SKM-1 treated with dmso at 0.1 percent for 144 hours (cell line): ENCODE measurements around the gene ATP5PO.

Experiments used
- DNase-seq: peaks from one replicate; lab custom pipeline; 2025; ENCODE audit not compliant: unreplicated experiment; lab: John Stamatoyannopoulos, UW

Gene ATP5PO, protein sequence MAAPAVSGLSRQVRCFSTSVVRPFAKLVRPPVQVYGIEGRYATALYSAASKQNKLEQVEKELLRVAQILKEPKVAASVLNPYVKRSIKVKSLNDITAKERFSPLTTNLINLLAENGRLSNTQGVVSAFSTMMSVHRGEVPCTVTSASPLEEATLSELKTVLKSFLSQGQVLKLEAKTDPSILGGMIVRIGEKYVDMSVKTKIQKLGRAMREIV

GRCh38 chr21:33915368-33916199 lies at the start of gene ATP5PO:
TSS of gene ATP5PO (minus strand) at chr21:33915804. CDS start at chr21:33915763, 41 bp downstream.
- DNase-seq: peak; percentile 99

GRCh38 chr21:33964706-33965325 lies 49.2 kb upstream of the ATP5PO start:
- DNase-seq: no peak

DNA sequence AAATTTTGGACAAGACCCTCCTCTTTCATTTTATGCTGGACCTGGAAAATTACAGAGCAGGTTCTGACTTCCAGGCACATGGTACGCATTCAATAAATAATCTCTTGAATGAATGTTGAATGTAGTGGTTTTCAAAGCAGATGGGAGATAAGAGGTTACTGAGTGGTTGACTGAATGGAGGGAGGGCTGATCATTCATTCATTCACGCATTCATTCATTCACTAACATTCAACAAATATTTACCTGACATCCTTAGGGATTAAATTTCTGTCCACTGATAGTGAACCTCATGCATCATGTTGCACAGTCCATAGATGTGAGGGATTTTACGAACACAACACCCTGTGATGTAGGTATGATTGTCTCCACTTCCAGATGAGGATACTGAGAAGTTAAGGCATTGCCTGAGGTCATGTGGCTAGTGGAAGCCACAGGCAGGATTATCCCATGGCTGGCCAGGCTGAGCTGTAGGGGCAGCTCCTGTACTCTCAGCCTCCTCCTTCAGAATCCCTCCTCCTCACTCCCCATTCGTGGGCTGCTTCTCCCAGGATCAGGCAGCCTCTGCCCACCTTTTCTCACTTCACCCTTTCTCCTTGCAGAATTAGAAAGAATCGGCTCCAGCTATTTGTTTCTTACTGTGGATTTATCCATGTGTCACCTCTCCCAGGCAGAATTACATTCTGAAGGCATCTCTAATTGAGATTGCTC lies 48.4 kb upstream of the ATP5PO start:
- no peak for DNase-seq

- DNase-seq: no peak
Measured at GRCh38 chr21:33962290-33962689, 46.7 kb upstream of the ATP5PO start.

- DNase-seq: no peak
Measured at GRCh38 chr21:33961061-33961460, 45.5 kb upstream of the ATP5PO start.

- no peak for DNase-seq
Measured at GRCh38 chr21:33959680-33960079, 44.1 kb upstream of the ATP5PO start.

DNA sequence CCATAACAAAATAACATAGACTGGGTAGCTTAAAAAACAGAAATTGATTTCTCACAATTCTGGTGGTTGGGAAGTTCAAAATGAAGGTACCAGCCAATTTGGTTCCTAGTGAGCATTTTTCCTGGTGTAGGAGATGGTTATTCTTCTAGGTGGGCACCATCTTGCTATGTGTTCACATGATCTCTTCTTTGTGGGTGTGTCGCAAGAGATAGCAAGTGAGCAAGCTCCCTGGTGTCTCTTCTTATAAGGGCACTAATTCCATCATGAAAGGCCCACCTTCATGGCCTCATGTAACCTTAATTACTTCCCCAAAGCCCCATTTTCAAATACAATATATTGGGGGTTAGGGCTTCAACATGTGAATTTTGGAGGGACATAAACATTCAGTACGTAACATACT lies 38.8 kb upstream of the ATP5PO start:
- DNase-seq: no peak

DNA sequence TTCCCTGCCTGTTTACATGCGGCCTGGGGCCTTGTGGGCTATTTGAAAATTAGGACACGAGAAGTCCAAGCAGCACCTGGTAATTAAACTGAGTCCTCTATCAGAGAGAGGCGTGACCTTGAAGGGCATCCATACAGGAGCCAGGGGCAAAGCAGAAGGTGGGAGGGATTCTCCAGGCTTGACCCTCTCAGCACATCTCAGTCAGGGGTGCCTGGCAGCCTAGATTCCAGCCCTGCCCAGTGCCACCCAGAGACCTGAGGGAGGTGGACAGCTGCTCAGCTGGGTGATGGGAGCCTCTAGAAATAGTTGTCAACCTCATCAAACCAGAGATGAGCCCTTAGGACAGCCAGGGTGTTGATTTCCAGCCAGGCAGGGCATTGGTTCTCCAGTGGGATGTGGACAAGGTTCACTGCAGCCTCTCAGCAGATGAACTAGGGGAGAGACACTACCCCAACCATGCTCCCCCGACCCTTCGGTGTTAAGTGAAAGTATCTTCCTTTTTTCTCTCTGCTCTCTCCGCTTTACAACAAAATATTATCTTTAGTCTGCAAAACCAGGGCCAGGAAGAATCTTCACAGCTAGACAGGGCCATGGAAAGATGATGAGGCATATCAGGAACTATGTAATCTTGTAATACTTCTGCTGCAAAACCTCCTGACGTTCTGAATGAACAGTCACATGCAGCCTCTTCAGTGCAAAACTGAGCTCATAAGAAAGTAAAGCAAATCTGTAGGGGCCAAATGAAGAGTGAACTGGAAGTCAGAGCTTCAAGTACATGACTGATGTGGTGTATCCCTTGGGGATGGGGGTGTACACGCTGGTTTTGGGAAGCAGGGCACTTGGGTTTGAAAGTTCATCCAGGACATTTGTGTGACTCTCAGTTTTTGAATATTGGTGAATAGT lies 35.9 kb upstream of the ATP5PO start:
- no peak for DNase-seq

DNA sequence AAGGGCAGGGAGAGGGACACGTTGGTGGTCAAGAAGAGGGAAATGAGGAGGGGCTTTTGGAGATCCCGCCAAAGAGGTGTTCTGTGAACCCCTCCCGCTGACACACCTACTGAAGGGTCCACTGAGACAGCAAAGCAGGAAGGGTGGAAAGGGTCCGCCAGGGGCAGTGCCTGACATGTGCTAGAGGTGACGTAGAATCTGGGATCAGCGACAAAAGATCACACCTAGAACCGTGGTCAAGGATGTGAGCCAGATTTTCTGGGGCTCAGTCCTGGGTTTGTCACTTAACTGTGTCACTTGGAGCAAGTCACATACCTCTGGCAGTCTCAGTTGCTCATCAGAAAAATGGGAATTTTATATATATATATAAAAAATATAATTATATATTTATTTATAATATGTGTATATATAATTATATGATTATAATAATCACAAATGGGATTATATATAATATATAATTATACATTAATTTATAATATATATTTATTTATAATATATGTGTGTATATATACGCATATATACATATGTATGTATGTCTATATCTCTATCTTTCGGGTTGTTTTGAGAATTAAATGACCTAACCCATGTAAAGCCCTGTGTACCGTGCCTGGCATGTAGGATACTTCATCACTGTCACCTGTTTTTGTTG lies 35.0 kb upstream of the ATP5PO start:
- no peak for DNase-seq

- DNase-seq: no peak
Measured at GRCh38 chr21:33949516-33950430, 34.2 kb upstream of the ATP5PO start.

GRCh38 chr21:33948951-33949444 lies 33.4 kb upstream of the ATP5PO start:
- no peak for DNase-seq

GRCh38 chr21:33948096-33948950 lies 32.7 kb upstream of the ATP5PO start:
- DNase-seq: no peak

DNA sequence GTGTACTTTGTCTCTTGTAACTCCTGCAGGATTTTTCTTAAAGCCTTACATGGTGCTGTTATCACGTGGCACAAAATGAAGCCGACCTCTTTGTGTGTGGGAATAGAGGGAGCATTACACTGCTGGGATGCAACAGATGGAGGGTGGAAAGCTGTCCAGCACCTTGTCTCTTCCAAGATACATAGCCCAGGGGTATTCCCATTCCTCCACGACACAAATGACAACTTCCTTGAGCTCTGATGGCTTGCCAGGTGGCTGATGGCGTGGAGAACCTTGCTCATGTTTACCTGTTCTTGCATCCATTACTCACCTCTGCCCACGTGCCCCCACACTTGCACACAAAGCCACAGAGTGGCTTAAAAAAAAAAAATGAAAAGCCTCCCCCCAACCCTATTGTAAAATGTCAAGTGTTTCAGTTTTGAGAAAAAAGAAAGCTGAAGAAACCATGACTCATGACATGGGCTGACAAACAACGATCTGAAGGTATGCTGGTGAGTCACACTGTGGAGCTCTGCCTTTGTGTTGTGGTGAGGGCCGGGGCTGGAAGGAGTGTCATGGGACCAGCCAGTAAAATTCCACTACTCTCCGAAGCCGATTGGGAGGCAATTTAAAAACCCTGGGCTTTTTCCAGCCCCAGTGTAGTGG lies 32.0 kb upstream of the ATP5PO start:
- DNase-seq: no peak

- no peak for DNase-seq
Measured at GRCh38 chr21:33945652-33946270, 30.2 kb upstream of the ATP5PO start.

DNA sequence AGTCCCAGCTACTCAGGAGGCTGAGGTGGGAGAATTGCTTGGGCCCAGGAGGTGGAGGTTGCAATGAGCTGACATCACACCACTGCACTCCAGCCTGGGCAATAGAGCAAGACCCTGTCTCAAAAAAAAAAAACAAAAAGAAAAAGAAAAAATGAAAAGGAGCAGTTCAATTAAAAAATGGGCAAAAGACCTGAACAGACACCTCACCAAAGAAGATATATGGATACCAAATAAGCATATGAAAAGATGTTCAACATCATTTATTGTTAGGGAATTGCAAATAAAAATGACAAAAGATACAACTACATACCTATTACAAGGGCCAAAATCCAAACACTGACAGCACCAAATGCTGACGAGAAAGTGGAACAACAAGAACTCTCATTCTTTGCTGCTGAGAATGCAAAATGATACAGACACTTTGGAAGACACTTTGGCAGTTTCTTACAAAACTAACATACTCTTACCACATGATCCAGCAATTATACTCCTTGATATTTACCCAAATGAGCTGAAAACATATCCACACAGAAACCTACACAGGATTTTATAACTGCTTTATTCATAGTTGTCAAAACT lies 28.7 kb upstream of the ATP5PO start:
- DNase-seq: no peak

- no peak for DNase-seq
Measured at GRCh38 chr21:33943293-33943692, 27.7 kb upstream of the ATP5PO start.

GRCh38 chr21:33942426-33942825 lies 26.8 kb upstream of the ATP5PO start:
- DNase-seq: no peak
